ENCODE data around the gene KCNN2.

The KCNN2 gene

DNA sequence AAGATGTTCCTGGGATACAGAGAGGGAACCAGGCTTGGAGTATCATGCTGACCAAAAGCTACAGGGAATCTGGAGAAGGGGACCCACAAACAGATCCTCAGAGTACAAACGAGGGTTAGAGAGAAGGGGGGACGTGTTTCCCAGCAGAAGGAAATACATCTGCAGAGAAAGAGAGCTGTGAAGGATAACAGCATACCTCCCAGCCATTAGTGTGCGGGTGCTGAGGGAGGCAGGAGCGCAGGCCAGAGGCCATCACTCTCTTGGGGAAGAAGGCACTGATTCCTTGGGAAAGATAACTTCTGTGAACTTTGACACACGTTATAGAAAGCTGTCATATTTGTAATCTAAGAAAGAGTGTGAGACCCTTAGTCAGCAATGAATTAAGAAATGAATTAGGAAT is 96.9 kb downstream of the KCNN2 start:
- DNase-seq = no peak
- in situ Hi-C loops (cut with HindIII; ENCODE audit: low pct_ligation_motif_present, low pct_unique_long_range_greater_than_20kb, low sequenced_read_pairs) = no loop called here

DNA sequence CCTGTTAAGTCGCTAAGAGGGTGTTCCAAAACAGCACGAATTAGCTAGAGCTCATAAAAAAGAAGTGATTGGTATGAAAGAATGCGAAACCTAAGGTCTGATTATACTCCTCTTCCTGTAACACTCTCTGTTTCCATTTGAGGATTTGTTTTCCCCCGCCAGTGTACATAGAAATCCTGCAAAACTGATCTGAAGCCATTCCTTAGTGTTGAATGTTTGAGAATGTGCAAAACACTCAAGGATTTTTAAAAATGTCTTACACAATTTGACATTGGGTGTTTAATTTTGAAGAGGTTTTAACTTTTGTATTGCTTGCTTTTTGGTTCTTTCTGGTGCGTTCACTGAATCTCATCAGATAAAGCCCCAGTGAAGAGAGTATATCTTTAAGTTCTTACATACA is 105.3 kb downstream of the KCNN2 start:
- in situ Hi-C loops (cut with HindIII; ENCODE audit: low pct_ligation_motif_present, low pct_unique_long_range_greater_than_20kb, low sequenced_read_pairs) = no loop called here
- DNase-seq = no peak

DNA sequence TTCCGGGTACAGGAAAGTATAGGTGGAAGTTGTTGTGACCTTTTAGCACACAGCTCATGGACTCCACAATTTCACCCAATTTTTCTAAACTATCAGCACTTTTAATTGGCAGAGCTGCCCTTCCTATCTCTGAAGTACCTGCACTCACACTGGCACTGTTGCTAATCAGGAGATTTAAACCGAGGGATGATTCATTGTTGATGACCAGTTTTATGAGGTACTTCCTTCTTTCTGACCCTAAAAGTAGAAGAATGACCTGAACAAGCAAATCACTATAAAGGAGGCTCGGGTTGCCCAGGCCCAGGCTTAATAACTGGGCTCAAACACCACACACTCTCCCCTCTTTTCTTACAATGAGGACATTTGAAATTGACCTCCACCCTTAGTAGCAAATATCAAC is 105.9 kb downstream of the KCNN2 start:
- no peak for DNase-seq
- in situ Hi-C loops (cut with HindIII; ENCODE audit: low pct_ligation_motif_present, low pct_unique_long_range_greater_than_20kb, low sequenced_read_pairs) = no loop called here

DNA sequence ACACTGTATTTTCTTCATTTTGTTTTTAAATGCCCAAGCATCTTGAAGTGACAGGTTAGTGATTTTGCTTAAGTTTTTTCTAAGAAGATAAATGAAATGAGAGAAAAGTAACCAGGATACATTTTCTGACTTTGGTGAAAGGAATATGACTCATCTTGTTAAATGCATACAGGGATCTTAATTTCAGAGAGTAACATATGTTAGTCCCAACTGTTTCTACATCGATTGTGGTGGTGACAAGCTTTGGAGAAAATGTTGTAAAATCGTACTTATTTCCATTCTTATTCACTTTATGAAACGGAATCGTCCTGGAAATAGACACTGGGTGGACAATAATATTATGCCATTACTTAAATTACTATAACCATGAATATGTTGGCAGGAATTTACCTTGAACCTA is 107.5 kb downstream of the KCNN2 start:
- no peak for DNase-seq
- in situ Hi-C loops (cut with HindIII; ENCODE audit: low pct_ligation_motif_present, low pct_unique_long_range_greater_than_20kb, low sequenced_read_pairs) = no loop called here

DNA sequence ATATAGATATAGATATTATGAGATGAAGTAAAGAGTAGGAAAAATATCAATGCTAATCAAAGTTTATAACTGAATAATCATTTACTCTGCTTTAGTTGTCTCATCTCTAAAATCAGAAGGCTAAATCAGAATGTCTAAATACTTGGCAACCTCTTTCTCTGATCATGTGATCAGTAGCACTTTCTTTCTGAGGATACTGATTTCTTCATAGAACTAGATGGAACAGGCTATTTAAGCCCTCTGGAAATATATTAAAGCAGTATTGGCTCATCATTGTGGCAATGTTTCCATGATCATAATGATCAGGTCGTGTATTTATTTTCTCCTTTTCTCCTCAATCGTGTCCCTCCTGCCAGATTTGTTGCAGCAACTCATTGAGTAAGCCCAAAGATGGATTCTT is 109.7 kb downstream of the KCNN2 start:
- no peak for DNase-seq
- in situ Hi-C loops (cut with HindIII; ENCODE audit: low pct_ligation_motif_present, low pct_unique_long_range_greater_than_20kb, low sequenced_read_pairs) = no loop called here

DNA sequence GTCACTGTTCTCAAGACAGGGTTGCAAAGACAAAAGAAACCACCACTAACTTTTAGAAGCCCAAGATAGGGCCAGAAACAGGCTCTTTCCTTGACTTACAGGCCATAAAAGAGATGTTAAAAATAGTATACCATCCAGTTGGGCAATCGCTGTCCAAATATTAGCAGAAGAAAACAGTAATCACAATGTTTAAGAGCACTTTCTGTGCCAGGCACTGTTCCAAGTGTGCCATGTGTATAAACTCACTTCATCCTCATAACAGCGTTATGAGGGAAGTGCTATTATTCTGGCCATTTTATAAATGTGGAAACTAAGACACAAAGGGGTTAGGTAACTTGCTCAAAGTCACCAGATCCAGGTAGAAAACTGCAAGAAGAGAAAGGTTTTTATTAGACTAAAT is 111.7 kb downstream of the KCNN2 start:
- in situ Hi-C loops (cut with HindIII; ENCODE audit: low pct_ligation_motif_present, low pct_unique_long_range_greater_than_20kb, low sequenced_read_pairs) = no loop called here
- DNase-seq = no peak

DNA sequence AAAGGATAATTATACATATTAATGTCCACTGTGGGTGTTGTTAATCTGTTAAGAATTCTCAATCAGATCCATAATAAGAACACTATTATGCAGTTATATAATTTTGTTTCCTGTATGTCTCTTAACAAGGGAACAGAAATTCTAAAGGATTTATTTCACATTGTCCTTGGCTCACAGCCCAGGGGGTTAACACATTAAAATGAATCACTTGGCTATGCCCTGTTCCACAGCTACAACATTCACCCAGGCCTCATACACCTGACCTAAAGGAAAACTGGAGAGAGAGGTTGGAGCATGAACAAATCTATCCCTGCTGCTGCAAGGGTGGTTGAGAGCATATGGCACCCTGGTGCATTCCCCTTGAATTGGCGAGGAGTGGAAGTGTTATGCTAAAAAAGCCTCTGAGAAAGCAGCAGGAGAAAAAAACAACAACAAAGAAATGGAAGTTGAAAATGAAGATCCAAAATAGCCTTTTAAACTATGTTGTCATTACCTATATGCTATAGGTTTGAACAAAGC is 116.0 kb downstream of the KCNN2 start:
- DNase-seq = no peak
- in situ Hi-C loops (cut with HindIII; ENCODE audit: low pct_ligation_motif_present, low pct_unique_long_range_greater_than_20kb, low sequenced_read_pairs) = no loop called here

DNA sequence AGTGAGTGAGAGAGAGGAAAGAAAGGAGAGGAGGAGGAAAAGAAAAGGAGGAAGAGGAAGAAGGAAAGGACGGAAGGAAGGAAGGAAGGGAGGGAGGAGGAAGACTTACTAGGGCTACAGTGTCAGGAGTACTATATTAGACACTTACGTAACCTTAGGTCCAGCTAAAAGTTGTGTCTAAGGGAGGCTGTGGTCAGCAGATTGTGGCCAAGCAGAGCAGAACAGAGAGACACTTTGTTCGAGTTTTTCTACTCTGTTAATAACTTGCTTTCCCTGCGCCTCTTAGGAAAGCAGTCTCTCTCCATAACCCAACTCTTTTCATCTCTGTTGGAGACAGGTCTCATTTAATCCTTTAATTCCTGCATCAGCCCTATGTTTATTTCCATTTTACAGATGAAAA is 138.9 kb downstream of the KCNN2 start:
- DNase-seq = no peak

DNA sequence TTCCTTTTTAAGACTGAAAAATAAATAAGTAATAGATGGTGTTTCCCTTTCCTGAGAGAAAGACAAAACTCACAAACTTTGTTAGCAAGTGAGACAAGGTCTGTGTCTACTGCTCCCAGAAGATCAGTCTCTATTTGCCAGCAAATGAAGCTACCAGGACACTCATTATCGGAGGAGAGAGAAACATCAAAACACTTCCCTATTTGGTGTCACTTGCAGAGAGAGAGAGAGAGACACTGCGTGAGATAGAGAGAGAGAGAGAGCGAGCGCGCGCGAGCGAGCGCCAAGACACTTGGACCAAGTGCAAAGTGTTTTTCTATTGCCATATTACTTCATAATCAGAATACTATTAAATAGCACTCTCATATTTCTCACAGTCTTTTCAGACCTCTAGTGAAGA is 142.7 kb downstream of the KCNN2 start:
- in situ Hi-C loops (cut with HindIII; ENCODE audit: low pct_ligation_motif_present, low pct_unique_long_range_greater_than_20kb, low sequenced_read_pairs) = no loop called here
- DNase-seq = no peak

More for the DNA sequence above, 138.9 kb downstream of the KCNN2 start:
- in situ Hi-C loops (cut with HindIII; ENCODE audit: low pct_ligation_motif_present, low pct_unique_long_range_greater_than_20kb, low sequenced_read_pairs) = no loop called here

DNA sequence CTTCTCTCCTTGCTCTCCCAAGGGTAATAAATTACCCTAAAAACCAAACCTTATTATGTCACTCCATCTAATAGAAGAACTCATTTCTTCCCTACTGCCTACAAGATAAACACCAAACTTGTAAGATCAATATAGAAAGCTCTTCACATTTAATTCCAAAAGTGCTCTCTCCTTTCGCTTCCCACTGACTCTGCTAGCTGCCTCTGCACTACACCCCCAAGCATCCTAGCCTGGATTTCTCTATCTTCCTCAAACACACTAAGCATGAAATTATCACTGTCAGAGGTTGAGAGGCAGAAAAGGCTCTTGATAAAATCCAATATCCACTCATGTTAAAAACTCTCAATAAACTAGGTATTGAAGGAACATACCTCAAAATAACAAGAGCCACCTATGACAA is 162.4 kb downstream of the KCNN2 start:
- in situ Hi-C loops (cut with HindIII; ENCODE audit: low pct_ligation_motif_present, low pct_unique_long_range_greater_than_20kb, low sequenced_read_pairs) = no loop called here
- no peak for DNase-seq

DNA sequence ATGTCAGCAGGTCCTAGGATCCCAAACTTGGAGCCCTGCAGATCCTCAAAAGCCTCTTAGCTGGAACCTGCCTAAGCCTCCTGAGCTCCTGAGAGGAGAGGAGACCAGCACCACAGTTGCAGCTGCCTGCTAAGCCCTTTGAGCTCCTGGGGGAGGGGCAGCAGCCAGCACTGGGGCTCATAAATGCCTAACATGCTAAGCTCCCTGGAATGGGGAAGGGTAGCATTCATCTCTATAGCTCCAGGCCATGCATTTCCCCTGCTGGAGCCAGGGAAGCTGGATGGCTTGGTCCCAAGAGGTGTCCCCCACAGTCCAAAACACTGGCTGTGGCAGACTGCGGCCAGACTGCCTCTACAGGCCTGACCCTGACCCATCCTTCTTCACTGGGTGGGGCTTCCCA is 182.7 kb downstream of the KCNN2 start:
- in situ Hi-C loops (cut with HindIII; ENCODE audit: low pct_ligation_motif_present, low pct_unique_long_range_greater_than_20kb, low sequenced_read_pairs) = no loop called here
- DNase-seq = no peak

All from ACHN (cell line).